Breast epithelium (tissue), 3 donors: Measurements from ENCODE around the gene LRRC45.

ENCODE experiments used
- POLR2A ChIP-seq: fragments of 450-650 bp; IDR thresholded peaks from one replicate; pipeline ENCODE4 v1.6.1; 2016; ENCODE audit warnings: antibody characterized with exemption, mild to moderate bottlenecking, moderate library complexity
- TF ChIP-seq, protein P1 (sequence below), 3 donors: fragments of 450-650 bp; IDR thresholded peaks; one replicate each; pipeline ENCODE4 v1.5.1; 2016 to 2017; ENCODE audit warnings: antibody characterized with exemption in 3 of 3, mild to moderate bottlenecking in 3 of 3, moderate library complexity in 3 of 3

DNA sequence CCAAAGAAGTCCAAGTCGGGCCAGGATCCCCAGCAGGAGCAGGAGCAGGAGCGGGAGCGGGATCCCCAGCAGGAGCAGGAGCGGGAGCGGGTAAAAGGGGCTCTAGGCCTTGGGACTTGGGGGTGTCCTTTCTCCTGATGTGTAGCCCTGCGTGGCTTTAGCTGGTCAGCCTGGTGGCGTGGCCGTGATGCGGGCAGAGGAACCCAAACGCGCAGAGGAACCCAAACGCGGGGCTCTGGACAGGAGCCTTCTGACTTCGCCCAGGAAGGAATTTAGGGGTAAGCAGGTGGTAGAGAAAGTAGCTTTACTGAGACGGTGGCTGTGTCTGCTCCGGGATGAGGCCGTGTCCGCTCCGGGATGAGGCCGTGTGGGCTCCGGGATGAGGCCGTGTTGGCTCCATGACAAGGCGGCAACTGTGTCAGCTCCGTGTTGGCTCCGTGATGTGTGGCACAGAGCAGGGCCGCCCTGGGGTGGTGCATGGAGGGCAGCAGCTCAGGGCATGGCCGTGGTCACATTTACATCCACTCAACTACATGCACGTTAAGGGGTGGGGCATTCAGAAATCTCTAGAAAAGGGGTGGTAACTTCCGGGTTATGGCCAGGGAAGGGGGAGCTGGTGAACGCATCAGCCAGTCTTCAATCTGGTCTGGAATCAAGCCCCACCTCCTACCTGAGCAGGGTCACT, 26.2 kb upstream of the LRRC45 start:
- no peak for TF ChIP-seq POLR2A
- TF ChIP-seq, protein P1, sequence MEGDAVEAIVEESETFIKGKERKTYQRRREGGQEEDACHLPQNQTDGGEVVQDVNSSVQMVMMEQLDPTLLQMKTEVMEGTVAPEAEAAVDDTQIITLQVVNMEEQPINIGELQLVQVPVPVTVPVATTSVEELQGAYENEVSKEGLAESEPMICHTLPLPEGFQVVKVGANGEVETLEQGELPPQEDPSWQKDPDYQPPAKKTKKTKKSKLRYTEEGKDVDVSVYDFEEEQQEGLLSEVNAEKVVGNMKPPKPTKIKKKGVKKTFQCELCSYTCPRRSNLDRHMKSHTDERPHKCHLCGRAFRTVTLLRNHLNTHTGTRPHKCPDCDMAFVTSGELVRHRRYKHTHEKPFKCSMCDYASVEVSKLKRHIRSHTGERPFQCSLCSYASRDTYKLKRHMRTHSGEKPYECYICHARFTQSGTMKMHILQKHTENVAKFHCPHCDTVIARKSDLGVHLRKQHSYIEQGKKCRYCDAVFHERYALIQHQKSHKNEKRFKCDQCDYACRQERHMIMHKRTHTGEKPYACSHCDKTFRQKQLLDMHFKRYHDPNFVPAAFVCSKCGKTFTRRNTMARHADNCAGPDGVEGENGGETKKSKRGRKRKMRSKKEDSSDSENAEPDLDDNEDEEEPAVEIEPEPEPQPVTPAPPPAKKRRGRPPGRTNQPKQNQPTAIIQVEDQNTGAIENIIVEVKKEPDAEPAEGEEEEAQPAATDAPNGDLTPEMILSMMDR (IDR thresholded peaks at IDR 0.05), result no peak
